HepG2 (cell line): Measurements from ENCODE around the gene SIVA1. TPM values are rescaled to one million over a fixed set of nuclear protein-coding genes. Genes with fewer than 3 reads are reported as not detected.

Source experiments
- ATAD3A ChIP-seq: sonication (generic); formaldehyde crosslinking; IDR thresholded peaks from 2 replicates; pipeline ENCODE4 v1.4.0; 2020; ENCODE audit warnings: missing genetic modification reagents
- FOXO1 ChIP-seq: sonication (generic); formaldehyde crosslinking; IDR thresholded peaks from 2 replicates; pipeline ENCODE4 v1.4.0; 2020; ENCODE audit warnings: missing genetic modification reagents
- HES4 ChIP-seq: sonication (generic); formaldehyde crosslinking; IDR thresholded peaks from 2 replicates; pipeline ENCODE4 v1.9.0; 2021; ENCODE audit warnings: mild to moderate bottlenecking, missing genetic modification reagents, borderline replicate concordance
- NPAS2 ChIP-seq: sonication (generic); formaldehyde crosslinking; IDR thresholded peaks from 2 replicates; pipeline ENCODE4 v1.8.0; 2022; ENCODE audit warnings: mild to moderate bottlenecking, missing genetic modification reagents, borderline replicate concordance
- RBAK ChIP-seq: sonication (generic); formaldehyde crosslinking; IDR thresholded peaks from 2 replicates; pipeline ENCODE4 v1.5.1; 2020; ENCODE audit warnings: mild to moderate bottlenecking, missing genetic modification reagents
- ZNF138 ChIP-seq: sonication (generic); formaldehyde crosslinking; IDR thresholded peaks from 2 replicates; pipeline ENCODE4 v1.5.0; 2020; ENCODE audit warnings: mild to moderate bottlenecking, low read depth, missing genetic modification reagents
- ZNF143 ChIP-seq: sonication (generic); formaldehyde crosslinking; IDR thresholded peaks from 2 replicates; pipeline ENCODE4 v1.4.0; 2020; ENCODE audit warnings: missing genetic modification reagents
- ZNF160 ChIP-seq: sonication (generic); formaldehyde crosslinking; IDR thresholded peaks from 2 replicates; pipeline ENCODE4 v1.8.0; 2022; ENCODE audit warnings: mild to moderate bottlenecking, inconsistent platforms, missing genetic modification reagents
- polyA plus RNA-seq, 8 experiments: library from polyadenylated mRNA; depleted of rRNA in 3 of 8; stranded (reverse) in 7 of 8; unstranded in 1 of 8; fragments of >200 nt; fragmentation: Illumina TruSeq in 4 of 8; extraction: Trizol in 4 of 8; gene quantifications; 2 replicates each; pipeline versions ENCODE4 v1.2.1 to v1.2.3, GENCODE V29; 2011 to 2016; ENCODE audit warnings: low read depth in 4 of 8, missing spikeins in 1 of 8, mixed read lengths in 1 of 8; ENCODE audit not compliant: insufficient read depth in 1 of 8
- total RNA-seq, 5 experiments: library from RNA; depleted of rRNA; stranded (reverse); fragments of >200 nt; fragmentation: Illumina TruSeq; extraction: Trizol; gene quantifications; 2 replicates each; pipeline ENCODE4 v1.2.3, GENCODE V29; 2016; ENCODE audit warnings: low read depth in 1 of 5
- TF ChIP-seq, protein P1 (sequence below): sonication (generic); formaldehyde crosslinking; IDR thresholded peaks from 2 replicates; pipeline ENCODE4 v1.5.0; 2020; ENCODE audit warnings: mild to moderate bottlenecking, missing genetic modification reagents, borderline replicate concordance
- TF ChIP-seq, protein P2 (sequence below): sonication (generic); formaldehyde crosslinking; IDR thresholded peaks from 2 replicates; pipeline ENCODE4 v1.4.0; 2020; ENCODE audit warnings: missing genetic modification reagents, borderline replicate concordance
- TF ChIP-seq, protein P3 (sequence below): sonication (generic); formaldehyde crosslinking; IDR thresholded peaks from 2 replicates; pipeline ENCODE4 v1.8.1; 2023; ENCODE audit warnings: mild to moderate bottlenecking, missing genetic modification reagents
- TF ChIP-seq, protein P4 (sequence below): sonication (generic); formaldehyde crosslinking; IDR thresholded peaks from 2 replicates; pipeline ENCODE4 v1.5.0; 2020; ENCODE audit warnings: mild to moderate bottlenecking, missing genetic modification reagents, borderline replicate concordance

The SIVA1 gene
- total and polyA plus RNA-seq, 2 of the 13 experiments (the other 11 are each of a cell fraction or from before 2014, with no cell fraction given): 123 to 186 TPM

DNA sequence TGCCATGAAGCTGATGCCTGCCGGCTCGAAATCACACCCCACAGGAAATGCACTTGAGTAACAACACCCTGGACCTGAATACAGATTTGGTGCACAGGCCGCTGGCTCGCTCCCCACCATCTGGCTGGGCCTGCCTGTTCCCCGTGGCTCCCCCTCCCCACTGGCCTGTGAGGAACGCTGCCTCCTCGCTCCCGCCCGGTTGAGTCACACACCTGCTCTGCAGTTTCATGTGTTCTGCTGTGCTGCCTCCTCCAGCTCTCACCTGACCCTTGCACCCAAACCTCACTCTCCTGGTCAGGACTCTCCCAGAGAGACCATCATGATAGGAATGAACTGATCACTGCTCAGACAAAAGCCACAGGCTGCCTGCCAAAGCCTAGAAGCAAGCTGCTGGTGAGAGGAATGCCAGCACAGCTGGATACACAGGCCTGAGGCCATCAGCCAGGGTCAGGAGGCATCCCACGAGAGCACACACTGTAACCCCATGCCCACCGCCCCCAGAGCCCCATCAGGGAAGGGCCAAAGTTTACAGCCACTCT lies 3.8 kb upstream of the SIVA1 start (continued):
- TF ChIP-seq, protein P1, sequence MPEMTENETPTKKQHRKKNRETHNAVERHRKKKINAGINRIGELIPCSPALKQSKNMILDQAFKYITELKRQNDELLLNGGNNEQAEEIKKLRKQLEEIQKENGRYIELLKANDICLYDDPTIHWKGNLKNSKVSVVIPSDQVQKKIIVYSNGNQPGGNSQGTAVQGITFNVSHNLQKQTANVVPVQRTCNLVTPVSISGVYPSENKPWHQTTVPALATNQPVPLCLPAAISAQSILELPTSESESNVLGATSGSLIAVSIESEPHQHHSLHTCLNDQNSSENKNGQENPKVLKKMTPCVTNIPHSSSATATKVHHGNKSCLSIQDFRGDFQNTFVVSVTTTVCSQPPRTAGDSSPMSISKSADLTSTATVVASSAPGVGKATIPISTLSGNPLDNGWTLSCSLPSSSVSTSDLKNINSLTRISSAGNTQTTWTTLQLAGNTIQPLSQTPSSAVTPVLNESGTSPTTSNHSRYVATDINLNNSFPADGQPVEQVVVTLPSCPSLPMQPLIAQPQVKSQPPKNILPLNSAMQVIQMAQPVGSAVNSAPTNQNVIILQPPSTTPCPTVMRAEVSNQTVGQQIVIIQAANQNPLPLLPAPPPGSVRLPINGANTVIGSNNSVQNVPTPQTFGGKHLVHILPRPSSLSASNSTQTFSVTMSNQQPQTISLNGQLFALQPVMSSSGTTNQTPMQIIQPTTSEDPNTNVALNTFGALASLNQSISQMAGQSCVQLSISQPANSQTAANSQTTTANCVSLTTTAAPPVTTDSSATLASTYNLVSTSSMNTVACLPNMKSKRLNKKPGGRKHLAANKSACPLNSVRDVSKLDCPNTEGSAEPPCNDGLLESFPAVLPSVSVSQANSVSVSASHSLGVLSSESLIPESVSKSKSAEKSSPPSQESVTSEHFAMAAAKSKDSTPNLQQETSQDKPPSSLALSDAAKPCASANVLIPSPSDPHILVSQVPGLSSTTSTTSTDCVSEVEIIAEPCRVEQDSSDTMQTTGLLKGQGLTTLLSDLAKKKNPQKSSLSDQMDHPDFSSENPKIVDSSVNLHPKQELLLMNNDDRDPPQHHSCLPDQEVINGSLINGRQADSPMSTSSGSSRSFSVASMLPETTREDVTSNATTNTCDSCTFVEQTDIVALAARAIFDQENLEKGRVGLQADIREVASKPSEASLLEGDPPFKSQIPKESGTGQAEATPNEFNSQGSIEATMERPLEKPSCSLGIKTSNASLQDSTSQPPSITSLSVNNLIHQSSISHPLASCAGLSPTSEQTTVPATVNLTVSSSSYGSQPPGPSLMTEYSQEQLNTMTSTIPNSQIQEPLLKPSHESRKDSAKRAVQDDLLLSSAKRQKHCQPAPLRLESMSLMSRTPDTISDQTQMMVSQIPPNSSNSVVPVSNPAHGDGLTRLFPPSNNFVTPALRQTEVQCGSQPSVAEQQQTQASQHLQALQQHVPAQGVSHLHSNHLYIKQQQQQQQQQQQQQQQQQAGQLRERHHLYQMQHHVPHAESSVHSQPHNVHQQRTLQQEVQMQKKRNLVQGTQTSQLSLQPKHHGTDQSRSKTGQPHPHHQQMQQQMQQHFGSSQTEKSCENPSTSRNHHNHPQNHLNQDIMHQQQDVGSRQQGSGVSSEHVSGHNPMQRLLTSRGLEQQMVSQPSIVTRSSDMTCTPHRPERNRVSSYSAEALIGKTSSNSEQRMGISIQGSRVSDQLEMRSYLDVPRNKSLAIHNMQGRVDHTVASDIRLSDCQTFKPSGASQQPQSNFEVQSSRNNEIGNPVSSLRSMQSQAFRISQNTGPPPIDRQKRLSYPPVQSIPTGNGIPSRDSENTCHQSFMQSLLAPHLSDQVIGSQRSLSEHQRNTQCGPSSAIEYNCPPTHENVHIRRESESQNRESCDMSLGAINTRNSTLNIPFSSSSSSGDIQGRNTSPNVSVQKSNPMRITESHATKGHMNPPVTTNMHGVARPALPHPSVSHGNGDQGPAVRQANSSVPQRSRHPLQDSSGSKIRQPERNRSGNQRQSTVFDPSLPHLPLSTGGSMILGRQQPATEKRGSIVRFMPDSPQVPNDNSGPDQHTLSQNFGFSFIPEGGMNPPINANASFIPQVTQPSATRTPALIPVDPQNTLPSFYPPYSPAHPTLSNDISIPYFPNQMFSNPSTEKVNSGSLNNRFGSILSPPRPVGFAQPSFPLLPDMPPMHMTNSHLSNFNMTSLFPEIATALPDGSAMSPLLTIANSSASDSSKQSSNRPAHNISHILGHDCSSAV (CRISPR knock-in tag): no peak
- TF ChIP-seq, protein P2, sequence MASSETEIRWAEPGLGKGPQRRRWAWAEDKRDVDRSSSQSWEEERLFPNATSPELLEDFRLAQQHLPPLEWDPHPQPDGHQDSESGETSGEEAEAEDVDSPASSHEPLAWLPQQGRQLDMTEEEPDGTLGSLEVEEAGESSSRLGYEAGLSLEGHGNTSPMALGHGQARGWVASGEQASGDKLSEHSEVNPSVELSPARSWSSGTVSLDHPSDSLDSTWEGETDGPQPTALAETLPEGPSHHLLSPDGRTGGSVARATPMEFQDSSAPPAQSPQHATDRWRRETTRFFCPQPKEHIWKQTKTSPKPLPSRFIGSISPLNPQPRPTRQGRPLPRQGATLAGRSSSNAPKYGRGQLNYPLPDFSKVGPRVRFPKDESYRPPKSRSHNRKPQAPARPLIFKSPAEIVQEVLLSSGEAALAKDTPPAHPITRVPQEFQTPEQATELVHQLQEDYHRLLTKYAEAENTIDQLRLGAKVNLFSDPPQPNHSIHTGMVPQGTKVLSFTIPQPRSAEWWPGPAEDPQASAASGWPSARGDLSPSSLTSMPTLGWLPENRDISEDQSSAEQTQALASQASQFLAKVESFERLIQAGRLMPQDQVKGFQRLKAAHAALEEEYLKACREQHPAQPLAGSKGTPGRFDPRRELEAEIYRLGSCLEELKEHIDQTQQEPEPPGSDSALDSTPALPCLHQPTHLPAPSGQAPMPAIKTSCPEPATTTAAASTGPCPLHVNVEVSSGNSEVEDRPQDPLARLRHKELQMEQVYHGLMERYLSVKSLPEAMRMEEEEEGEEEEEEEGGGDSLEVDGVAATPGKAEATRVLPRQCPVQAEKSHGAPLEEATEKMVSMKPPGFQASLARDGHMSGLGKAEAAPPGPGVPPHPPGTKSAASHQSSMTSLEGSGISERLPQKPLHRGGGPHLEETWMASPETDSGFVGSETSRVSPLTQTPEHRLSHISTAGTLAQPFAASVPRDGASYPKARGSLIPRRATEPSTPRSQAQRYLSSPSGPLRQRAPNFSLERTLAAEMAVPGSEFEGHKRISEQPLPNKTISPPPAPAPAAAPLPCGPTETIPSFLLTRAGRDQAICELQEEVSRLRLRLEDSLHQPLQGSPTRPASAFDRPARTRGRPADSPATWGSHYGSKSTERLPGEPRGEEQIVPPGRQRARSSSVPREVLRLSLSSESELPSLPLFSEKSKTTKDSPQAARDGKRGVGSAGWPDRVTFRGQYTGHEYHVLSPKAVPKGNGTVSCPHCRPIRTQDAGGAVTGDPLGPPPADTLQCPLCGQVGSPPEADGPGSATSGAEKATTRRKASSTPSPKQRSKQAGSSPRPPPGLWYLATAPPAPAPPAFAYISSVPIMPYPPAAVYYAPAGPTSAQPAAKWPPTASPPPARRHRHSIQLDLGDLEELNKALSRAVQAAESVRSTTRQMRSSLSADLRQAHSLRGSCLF: no peak
- TF ChIP-seq NPAS2 (CRISPR knock-in tag) (no peak), HES4 (CRISPR knock-in tag) (no peak), ZNF160 (CRISPR knock-in tag) (peak; percentile 48; the same call in 1 of the 2 replicates), RBAK (no peak; the same call in 1 of the 2 replicates), ZNF143 (no peak), ATAD3A (CRISPR knock-in tag) (no peak), ZNF138 (no peak), FOXO1 (CRISPR knock-in tag) (no peak; the same call in 1 of the 2 replicates)
- TF ChIP-seq, protein P3, sequence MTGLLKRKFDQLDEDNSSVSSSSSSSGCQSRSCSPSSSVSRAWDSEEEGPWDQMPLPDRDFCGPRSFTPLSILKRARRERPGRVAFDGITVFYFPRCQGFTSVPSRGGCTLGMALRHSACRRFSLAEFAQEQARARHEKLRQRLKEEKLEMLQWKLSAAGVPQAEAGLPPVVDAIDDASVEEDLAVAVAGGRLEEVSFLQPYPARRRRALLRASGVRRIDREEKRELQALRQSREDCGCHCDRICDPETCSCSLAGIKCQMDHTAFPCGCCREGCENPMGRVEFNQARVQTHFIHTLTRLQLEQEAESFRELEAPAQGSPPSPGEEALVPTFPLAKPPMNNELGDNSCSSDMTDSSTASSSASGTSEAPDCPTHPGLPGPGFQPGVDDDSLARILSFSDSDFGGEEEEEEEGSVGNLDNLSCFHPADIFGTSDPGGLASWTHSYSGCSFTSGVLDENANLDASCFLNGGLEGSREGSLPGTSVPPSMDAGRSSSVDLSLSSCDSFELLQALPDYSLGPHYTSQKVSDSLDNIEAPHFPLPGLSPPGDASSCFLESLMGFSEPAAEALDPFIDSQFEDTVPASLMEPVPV (CRISPR knock-in tag): no peak
- TF ChIP-seq, protein P4, sequence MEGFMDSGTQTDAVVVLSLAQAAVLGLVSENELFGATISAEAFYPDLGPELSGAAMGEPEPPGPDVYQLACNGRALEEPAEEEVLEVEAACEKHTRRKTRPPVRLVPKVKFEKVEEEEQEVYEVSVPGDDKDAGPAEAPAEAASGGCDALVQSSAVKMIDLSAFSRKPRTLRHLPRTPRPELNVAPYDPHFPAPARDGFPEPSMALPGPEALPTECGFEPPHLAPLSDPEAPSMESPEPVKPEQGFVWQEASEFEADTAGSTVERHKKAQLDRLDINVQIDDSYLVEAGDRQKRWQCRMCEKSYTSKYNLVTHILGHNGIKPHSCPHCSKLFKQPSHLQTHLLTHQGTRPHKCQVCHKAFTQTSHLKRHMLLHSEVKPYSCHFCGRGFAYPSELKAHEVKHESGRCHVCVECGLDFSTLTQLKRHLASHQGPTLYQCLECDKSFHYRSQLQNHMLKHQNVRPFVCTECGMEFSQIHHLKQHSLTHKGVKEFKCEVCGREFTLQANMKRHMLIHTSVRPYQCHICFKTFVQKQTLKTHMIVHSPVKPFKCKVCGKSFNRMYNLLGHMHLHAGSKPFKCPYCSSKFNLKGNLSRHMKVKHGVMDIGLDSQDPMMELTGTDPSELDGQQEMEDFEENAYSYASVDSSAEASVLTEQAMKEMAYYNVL: peak; percentile 43; the same call in 1 of the 2 replicates
